Measurements from ENCODE around the gene PLEKHG4B. TPM values are rescaled to one million over a fixed set of nuclear protein-coding genes. Genes with fewer than 3 reads are reported as not detected.
A peak's percentile ranks its signal among the peaks of the same experiment; 100 is the strongest.
"Not testable (repeated sequence)": the region's sequence is repeated elsewhere in the genome, so short reads cannot be mapped to it uniquely, and the experiment has no call there.

Gene PLEKHG4B
- total and polyA plus RNA-seq, 2 donors from 2014 or later = 0.13 to 0.37 TPM

GRCh38 chr5:56561-57290 is 35.2 kb upstream of the PLEKHG4B start:
- Histone ChIP-seq H3K27me3 (ENCODE audit: control insufficient read depth, insufficient read depth, low read length) (no peaks in the 10 kb centered on the region), H3K9ac (ENCODE audit: low read length in 3 of 3) (no peak overlapping the region), H3K4me3 (ENCODE audit: low read length in 3 of 3) (no peak overlapping the region), H3K4me1 (ENCODE audit: control insufficient read depth in 2 of 3, insufficient read depth in 2 of 3, low read depth in 1 of 3, low read length in 3 of 3) (no peaks in the 10 kb centered on the region), H3K27ac (ENCODE audit: low read depth in 2 of 2, low read length in 2 of 2) (no peak overlapping the region), H3K9me3 (ENCODE audit: control insufficient read depth in 2 of 3, insufficient read depth in 1 of 3, low read length in 3 of 3) (no peaks in the 10 kb centered on the region), H3K36me3 (ENCODE audit: control insufficient read depth in 2 of 3, insufficient read depth in 3 of 3, low read length in 3 of 3) (no peaks in the 10 kb centered on the region)
- TF ChIP-seq, protein P1, sequence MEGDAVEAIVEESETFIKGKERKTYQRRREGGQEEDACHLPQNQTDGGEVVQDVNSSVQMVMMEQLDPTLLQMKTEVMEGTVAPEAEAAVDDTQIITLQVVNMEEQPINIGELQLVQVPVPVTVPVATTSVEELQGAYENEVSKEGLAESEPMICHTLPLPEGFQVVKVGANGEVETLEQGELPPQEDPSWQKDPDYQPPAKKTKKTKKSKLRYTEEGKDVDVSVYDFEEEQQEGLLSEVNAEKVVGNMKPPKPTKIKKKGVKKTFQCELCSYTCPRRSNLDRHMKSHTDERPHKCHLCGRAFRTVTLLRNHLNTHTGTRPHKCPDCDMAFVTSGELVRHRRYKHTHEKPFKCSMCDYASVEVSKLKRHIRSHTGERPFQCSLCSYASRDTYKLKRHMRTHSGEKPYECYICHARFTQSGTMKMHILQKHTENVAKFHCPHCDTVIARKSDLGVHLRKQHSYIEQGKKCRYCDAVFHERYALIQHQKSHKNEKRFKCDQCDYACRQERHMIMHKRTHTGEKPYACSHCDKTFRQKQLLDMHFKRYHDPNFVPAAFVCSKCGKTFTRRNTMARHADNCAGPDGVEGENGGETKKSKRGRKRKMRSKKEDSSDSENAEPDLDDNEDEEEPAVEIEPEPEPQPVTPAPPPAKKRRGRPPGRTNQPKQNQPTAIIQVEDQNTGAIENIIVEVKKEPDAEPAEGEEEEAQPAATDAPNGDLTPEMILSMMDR (IDR thresholded peaks at IDR 0.05; ENCODE audit: borderline replicate concordance, extremely low read depth, insufficient read depth) = no peak
- FAIRE-seq = no peak
- peak in 4 of 5 donors; percentile 57 to 85 (median 75) for DNase-seq
- intact Hi-C loops (cut with DNase I) = no loop called here

DNA sequence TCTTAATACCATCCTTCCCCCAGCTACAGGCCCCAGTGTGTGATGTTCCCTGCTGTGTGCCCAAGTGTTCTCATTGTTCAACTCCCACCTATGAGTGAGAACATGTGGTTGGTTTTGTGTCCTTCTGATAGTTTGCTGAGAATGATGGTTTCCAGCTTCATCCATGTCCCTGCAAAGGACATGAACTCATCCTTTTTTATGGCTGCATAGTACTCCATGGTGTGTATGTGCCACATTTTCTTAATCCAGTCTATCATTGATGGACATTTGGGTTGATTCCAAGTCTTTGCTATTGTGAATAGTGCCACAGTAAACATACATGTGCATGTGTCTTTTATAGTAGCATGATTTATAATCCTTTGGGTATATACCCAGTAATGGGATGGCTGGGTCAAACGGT is 31.7 kb upstream of the PLEKHG4B start:
- H3K27ac ChIP-seq (ENCODE audit: low read depth in 2 of 2, low read length in 2 of 2); H3K4me1 ChIP-seq (ENCODE audit: control insufficient read depth in 2 of 3, insufficient read depth in 2 of 3, low read depth in 1 of 3, low read length in 3 of 3); intact Hi-C loops (cut with DNase I); FAIRE-seq; H3K9me3 ChIP-seq (ENCODE audit: control insufficient read depth in 2 of 3, insufficient read depth in 1 of 3, low read length in 3 of 3); H3K27me3 ChIP-seq (ENCODE audit: control insufficient read depth, insufficient read depth, low read length); H3K9ac ChIP-seq (ENCODE audit: low read length in 3 of 3); H3K4me3 ChIP-seq (ENCODE audit: low read length in 3 of 3); DNase-seq; H3K36me3 ChIP-seq (ENCODE audit: control insufficient read depth in 2 of 3, insufficient read depth in 3 of 3, low read length in 3 of 3): not testable (repeated sequence)

GRCh38 chr5:70440-70839 is 21.5 kb upstream of the PLEKHG4B start:
- intact Hi-C loops (cut with DNase I) = no loop called here
- DNase-seq = no peak
- H3K9me3 ChIP-seq (ENCODE audit: control insufficient read depth in 2 of 3, insufficient read depth in 1 of 3, low read length in 3 of 3) = no peaks in the 10 kb centered on the region
- no peaks in the 10 kb centered on the region for H3K27me3 ChIP-seq (ENCODE audit: control insufficient read depth, insufficient read depth, low read length)
- H3K4me1 ChIP-seq (ENCODE audit: control insufficient read depth in 2 of 3, insufficient read depth in 2 of 3, low read depth in 1 of 3, low read length in 3 of 3) = no peaks in the 10 kb centered on the region
- no peak overlapping the region for H3K27ac ChIP-seq (ENCODE audit: low read depth in 2 of 2, low read length in 2 of 2)
- TF ChIP-seq, protein P1 (IDR thresholded peaks at IDR 0.05; ENCODE audit: borderline replicate concordance, extremely low read depth, insufficient read depth) = no peak
- H3K9ac ChIP-seq (ENCODE audit: low read length in 3 of 3) = no peak overlapping the region
- no peak for FAIRE-seq
- H3K4me3 ChIP-seq (ENCODE audit: low read length in 3 of 3) = no peak overlapping the region
- H3K36me3 ChIP-seq (ENCODE audit: control insufficient read depth in 2 of 3, insufficient read depth in 3 of 3, low read length in 3 of 3) = no peaks in the 10 kb centered on the region

DNA sequence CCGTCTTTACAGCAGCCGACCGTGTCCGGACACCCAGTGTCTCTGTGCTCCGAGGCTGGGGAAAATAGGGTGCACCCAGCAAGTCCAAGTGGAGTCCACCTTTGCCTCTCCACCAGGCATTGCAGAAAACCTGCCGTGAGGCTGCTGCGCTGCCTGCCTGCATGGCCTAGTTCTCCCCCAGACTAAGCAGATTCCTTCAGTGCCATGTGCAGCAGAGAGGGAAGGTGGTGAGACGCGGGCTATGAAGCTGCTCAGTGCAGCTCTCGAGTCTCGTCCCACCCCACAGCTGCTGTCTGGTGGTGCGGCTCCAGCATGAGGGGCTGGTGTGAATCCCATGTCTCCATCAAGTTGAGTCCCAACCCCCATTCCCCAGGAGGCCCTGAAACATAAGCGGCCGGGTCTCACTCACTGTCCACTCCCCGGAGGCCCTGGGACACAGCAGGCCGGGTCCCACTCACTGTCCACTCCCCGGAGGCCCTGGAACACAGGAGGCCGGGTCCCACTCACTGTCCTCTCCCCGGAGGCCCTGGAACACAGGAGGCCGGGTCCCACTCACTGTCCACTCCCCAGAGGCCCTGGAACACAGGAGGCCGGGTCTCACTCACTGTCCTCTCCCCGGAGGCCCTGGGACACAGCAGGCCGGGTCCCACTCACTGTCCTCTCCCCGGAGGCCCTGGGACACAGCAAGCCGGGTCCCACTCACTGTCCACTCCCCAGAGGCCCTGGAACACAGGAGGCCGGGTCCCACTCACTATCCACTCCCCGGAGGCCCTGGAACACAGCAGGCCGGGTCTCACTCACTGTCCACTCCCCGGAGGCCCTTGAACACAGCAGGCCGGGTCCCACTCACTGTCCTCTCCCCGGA is 19.4 kb upstream of the PLEKHG4B start:
- H3K27ac ChIP-seq (ENCODE audit: low read depth in 2 of 2, low read length in 2 of 2); H3K27me3 ChIP-seq (ENCODE audit: control insufficient read depth, insufficient read depth, low read length); H3K9ac ChIP-seq (ENCODE audit: low read length in 3 of 3); H3K4me3 ChIP-seq (ENCODE audit: low read length in 3 of 3); H3K36me3 ChIP-seq (ENCODE audit: control insufficient read depth in 2 of 3, insufficient read depth in 3 of 3, low read length in 3 of 3); H3K4me1 ChIP-seq (ENCODE audit: control insufficient read depth in 2 of 3, insufficient read depth in 2 of 3, low read depth in 1 of 3, low read length in 3 of 3); intact Hi-C loops (cut with DNase I); FAIRE-seq; H3K9me3 ChIP-seq (ENCODE audit: control insufficient read depth in 2 of 3, insufficient read depth in 1 of 3, low read length in 3 of 3): not testable (repeated sequence)
- DNase-seq = peak in 1 of 5 donors; percentile 32

GRCh38 chr5:73181-73447 is 18.9 kb upstream of the PLEKHG4B start:
- H3K9me3 ChIP-seq (ENCODE audit: control insufficient read depth in 2 of 3, insufficient read depth in 1 of 3, low read length in 3 of 3); intact Hi-C loops (cut with DNase I); H3K36me3 ChIP-seq (ENCODE audit: control insufficient read depth in 2 of 3, insufficient read depth in 3 of 3, low read length in 3 of 3); H3K4me1 ChIP-seq (ENCODE audit: control insufficient read depth in 2 of 3, insufficient read depth in 2 of 3, low read depth in 1 of 3, low read length in 3 of 3); DNase-seq; H3K4me3 ChIP-seq (ENCODE audit: low read length in 3 of 3); FAIRE-seq; H3K27me3 ChIP-seq (ENCODE audit: control insufficient read depth, insufficient read depth, low read length); H3K27ac ChIP-seq (ENCODE audit: low read depth in 2 of 2, low read length in 2 of 2); H3K9ac ChIP-seq (ENCODE audit: low read length in 3 of 3): not testable (repeated sequence)
